DND-41 (cell line): ENCODE data around the gene DOCK9.

Experiments used
- ATAC-seq: fragments of 200-7000 bp; cut with Tn5 transposase; 3 replicates; pipeline ENCODE4 v1.9.1; 2021; ENCODE audit warnings: low read depth; ENCODE audit not compliant: insufficient read depth
- DNase-seq: peaks from one replicate; pipeline ENCODE4 v3.0.0-alpha.2; 2020
- H2AFZ ChIP-seq: 2 replicates; pipeline ENCODE4 v1.6.0; 2012; ENCODE audit warnings: low read depth, low read length
- H3K27ac ChIP-seq: 2 replicates; pipeline ENCODE4 v1.5.1; 2012; ENCODE audit warnings: low read length, inconsistent platforms
- H3K27me3 ChIP-seq: fragments of 200-600 bp; sonication (generic); 2 replicates; pipeline ENCODE4 v1.6.0; 2012; ENCODE audit warnings: low read length, mild to moderate bottlenecking, inconsistent platforms; ENCODE audit not compliant: insufficient read depth, poor library complexity
- H3K36me3 ChIP-seq: 2 replicates; pipeline ENCODE4 v1.5.1; 2012; ENCODE audit warnings: low read length, inconsistent platforms; ENCODE audit not compliant: insufficient read depth
- H3K4me1 ChIP-seq: 2 replicates; pipeline ENCODE4 v1.5.1; 2012; ENCODE audit warnings: mild to moderate bottlenecking, low read length; ENCODE audit not compliant: insufficient read depth
- H3K4me2 ChIP-seq: 2 replicates; pipeline ENCODE4 v1.6.0; 2012; ENCODE audit warnings: mild to moderate bottlenecking, moderate library complexity, low read length, inconsistent platforms; ENCODE audit not compliant: insufficient read depth
- H3K4me3 ChIP-seq, 2 experiments: fragments of 200-600 bp in 1 of 2; shearing (Covaris generic) in 1 of 2; 2 replicates each; pipeline ENCODE4 v1.5.1; 2012 to 2016; ENCODE audit warnings: inconsistent platforms in 2 of 2, low read length in 2 of 2, mild to moderate bottlenecking in 2 of 2, low read depth in 1 of 2, moderate library complexity in 1 of 2
- H3K79me2 ChIP-seq: 2 replicates; pipeline ENCODE4 v1.6.0; 2012; ENCODE audit warnings: low read length, inconsistent platforms; ENCODE audit not compliant: insufficient read depth
- H3K9ac ChIP-seq: 2 replicates; pipeline ENCODE4 v1.6.0; 2012; ENCODE audit warnings: low read depth, mild to moderate bottlenecking, inconsistent platforms, low read length, moderate library complexity
- H3K9me3 ChIP-seq: 2 replicates; pipeline ENCODE4 v1.5.1; 2012; ENCODE audit warnings: low read length, moderate library complexity, mild to moderate bottlenecking, inconsistent platforms; ENCODE audit not compliant: insufficient read depth, severe bottlenecking
- H4K20me1 ChIP-seq: 2 replicates; pipeline ENCODE4 v1.6.0; 2012; ENCODE audit warnings: low read length; ENCODE audit not compliant: insufficient read depth
- CTCF ChIP-seq: IDR thresholded peaks from 2 replicates; pipeline ENCODE4 v1.5.1; 2012; ENCODE audit warnings: borderline replicate concordance, low read length, moderate library complexity, mild to moderate bottlenecking; ENCODE audit not compliant: poor library complexity, severe bottlenecking; ENCODE audit errors: extremely low read depth
- EZH2 ChIP-seq: IDR thresholded peaks from 3 replicates; pipeline ENCODE4 v1.6.1; 2012; ENCODE audit warnings: borderline replicate concordance, low read depth, mild to moderate bottlenecking, moderate library complexity, low read length, inconsistent platforms; ENCODE audit not compliant: severe bottlenecking

The DOCK9 gene

GRCh38 chr13:98879127-98879520 lies 98.7 kb downstream of the DOCK9 start:
- Histone ChIP-seq H2AFZ (no peak overlapping the region), H3K36me3 (peaks cover 76% of the 10 kb centered on the region), H3K9ac (no peak overlapping the region), H3K9me3 (peaks cover 2% of the 10 kb centered on the region), H3K4me1 (no peaks in the 10 kb centered on the region), H3K79me2 (no peaks in the 10 kb centered on the region), H4K20me1 (no peaks in the 10 kb centered on the region), H3K27me3 (no peaks in the 10 kb centered on the region), H3K4me3 (no peak overlapping the region), H3K4me2 (no peak overlapping the region), H3K27ac (no peak overlapping the region)
- no peak for DNase-seq
- no peak for TF ChIP-seq CTCF
- TF ChIP-seq EZH2: no peak
- no peak for ATAC-seq

DNA sequence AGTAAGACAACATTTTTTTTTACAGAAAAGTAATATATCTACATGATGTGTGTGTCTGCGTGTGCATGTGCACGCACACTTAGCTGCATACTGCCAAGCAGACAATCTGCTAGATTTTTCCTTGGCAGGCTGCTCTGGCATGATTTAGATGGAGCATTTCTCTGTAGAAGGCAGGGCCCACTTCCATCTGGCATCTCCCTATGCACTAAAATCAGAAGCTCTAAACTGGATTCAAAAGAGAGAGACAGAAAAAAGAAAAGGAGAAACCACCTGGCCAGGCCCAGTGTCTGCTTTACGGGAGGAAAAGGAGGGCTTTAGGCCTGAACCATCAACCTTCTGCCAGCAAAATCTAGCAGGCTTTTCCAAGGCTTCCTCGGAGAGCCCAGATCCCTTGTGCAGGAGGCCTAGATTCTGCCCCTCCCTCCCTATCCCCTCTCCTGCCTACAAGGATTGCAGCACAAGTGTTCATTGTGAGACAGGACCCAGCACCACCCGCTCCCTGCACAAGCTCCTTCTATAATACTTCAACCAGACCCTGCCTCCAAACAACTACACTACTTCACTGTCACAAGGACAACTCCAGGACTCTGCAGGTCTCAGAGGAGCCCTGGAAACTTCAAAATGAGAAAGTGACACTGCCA lies 99.3 kb downstream of the DOCK9 start:
- H2AFZ ChIP-seq: no peak overlapping the region
- TF ChIP-seq EZH2 (no peak), CTCF (no peak)
- peaks cover 81% of the 10 kb centered on the region for H3K36me3 ChIP-seq
- H3K4me1 ChIP-seq: no peaks in the 10 kb centered on the region
- no peak overlapping the region for H3K27ac ChIP-seq
- DNase-seq (no peak), ATAC-seq (no peak)
- no peak overlapping the region for H3K4me2 ChIP-seq
- H3K9ac ChIP-seq: no peak overlapping the region
- H3K4me3 ChIP-seq: no peak overlapping the region
- no peaks in the 10 kb centered on the region for H3K79me2 ChIP-seq
- no peaks in the 10 kb centered on the region for H4K20me1 ChIP-seq
- peaks cover 4% of the 10 kb centered on the region for H3K9me3 ChIP-seq
- no peaks in the 10 kb centered on the region for H3K27me3 ChIP-seq

GRCh38 chr13:98877936-98878335 lies 99.9 kb downstream of the DOCK9 start:
- no peak overlapping the region for H3K27ac ChIP-seq
- H3K4me2 ChIP-seq: no peak overlapping the region
- H3K9me3 ChIP-seq: peaks cover 11% of the 10 kb centered on the region
- no peak for ATAC-seq
- no peaks in the 10 kb centered on the region for H3K27me3 ChIP-seq
- TF ChIP-seq EZH2 (no peak), CTCF (no peak)
- no peaks in the 10 kb centered on the region for H3K4me1 ChIP-seq
- H3K4me3 ChIP-seq: no peak overlapping the region
- H3K79me2 ChIP-seq: no peaks in the 10 kb centered on the region
- no peak overlapping the region for H3K9ac ChIP-seq
- no peak for DNase-seq
- H4K20me1 ChIP-seq: no peaks in the 10 kb centered on the region
- H2AFZ ChIP-seq: no peak overlapping the region
- peaks cover 82% of the 10 kb centered on the region for H3K36me3 ChIP-seq

- H3K27me3 ChIP-seq: no peaks in the 10 kb centered on the region
- H3K4me1 ChIP-seq: no peaks in the 10 kb centered on the region
- peaks cover 11% of the 10 kb centered on the region for H3K9me3 ChIP-seq
- H3K4me2 ChIP-seq: no peak overlapping the region
- H3K27ac ChIP-seq: no peak overlapping the region
- no peak overlapping the region for H2AFZ ChIP-seq
- DNase-seq (no peak), ATAC-seq (no peak)
- no peak overlapping the region for H3K4me3 ChIP-seq
- H3K9ac ChIP-seq: no peak overlapping the region
- H3K36me3 ChIP-seq: peaks cover 82% of the 10 kb centered on the region
- H4K20me1 ChIP-seq: no peaks in the 10 kb centered on the region
- H3K79me2 ChIP-seq: no peaks in the 10 kb centered on the region
- no peak for TF ChIP-seq CTCF
- TF ChIP-seq EZH2: no peak
Observed at GRCh38 chr13:98877466-98877865, 100.4 kb downstream of the DOCK9 start.
